Kidney (tissue), 14 donors: ENCODE results near the gene IGFLR1. TPM values are rescaled to one million over a fixed set of nuclear protein-coding genes. Genes with fewer than 3 reads are reported as not detected.

ENCODE experiments used
- DNase-seq, 5 donors: peaks; one replicate each; pipeline ENCODE4 v3.0.0-alpha.2; 2013 to 2020
- FAIRE-seq: peaks from 2 replicates; lab custom pipeline; 2012; peaks lifted over from hg19 to GRCh38; lab: Jason Lieb, UNC
- H3K27ac ChIP-seq, 2 donors: one replicate each; pipeline ENCODE4 v1.7.0; 2013; ENCODE audit warnings: low read depth in 2 of 2, low read length in 2 of 2, inconsistent platforms in 1 of 2
- H3K27me3 ChIP-seq: one replicate; pipeline ENCODE4 v1.7.1; 2013; ENCODE audit warnings: low read length, inconsistent platforms; ENCODE audit not compliant: control insufficient read depth, insufficient read depth
- H3K36me3 ChIP-seq, 3 donors: one replicate each; pipeline versions ENCODE4 v1.7.0 to v1.7.1; 2013; ENCODE audit warnings: low read length in 3 of 3, control low read depth in 1 of 3, inconsistent platforms in 1 of 3; ENCODE audit not compliant: insufficient read depth in 3 of 3, control insufficient read depth in 2 of 3
- H3K4me1 ChIP-seq, 3 donors: one replicate each; pipeline versions ENCODE4 v1.7.0 to v1.7.1; 2013; ENCODE audit warnings: low read length in 3 of 3, inconsistent platforms in 1 of 3, low read depth in 1 of 3; ENCODE audit not compliant: control insufficient read depth in 2 of 3, insufficient read depth in 2 of 3
- H3K4me3 ChIP-seq, 3 donors: one replicate each; pipeline versions ENCODE4 v1.7.0 to v1.8.1; 2013; ENCODE audit warnings: low read length in 3 of 3, control low read depth in 1 of 3, inconsistent platforms in 1 of 3
- H3K9ac ChIP-seq, 3 donors: one replicate each; pipeline versions ENCODE4 v1.7.0 to v1.7.1; 2013; ENCODE audit warnings: low read length in 3 of 3, control low read depth in 1 of 3, inconsistent platforms in 1 of 3
- H3K9me3 ChIP-seq, 3 donors: one replicate each; pipeline versions ENCODE4 v1.7.0 to v1.7.1; 2013; ENCODE audit warnings: low read length in 3 of 3, control low read depth in 1 of 3, inconsistent platforms in 1 of 3; ENCODE audit not compliant: control insufficient read depth in 2 of 3, insufficient read depth in 1 of 3
- intact Hi-C: fragments of 100-400 bp; cut with DNase I; formaldehyde crosslinking; loops from one replicate; pipeline ENCODE4 v1.11.1; 2022
- polyA plus RNA-seq: library from polyadenylated mRNA; stranded (reverse); fragments of 350-450 nt; fragmentation: Illumina TruSeq; extraction: RNeasy Lipid Tissue Mini Kit (QIAGEN cat#74804); gene quantifications from one replicate; pipeline ENCODE4 v1.2.3, GENCODE V29; 2014; ENCODE audit warnings: low read depth, low replicate concordance; ENCODE audit not compliant: insufficient read depth
- total RNA-seq: library from RNA; stranded (reverse); fragmentation: NEBNext Ultra II Directional; extraction: Animal tissue kit (Norgen Biotek cat#: 25700); gene quantifications from one replicate; pipeline ENCODE4 v1.2.1, GENCODE V29; 2021
- TF ChIP-seq, protein P1 (sequence below): IDR thresholded peaks from 3 replicates; pipeline ENCODE4 v1.5.1; 2012; ENCODE audit warnings: mild to moderate bottlenecking, moderate library complexity, borderline replicate concordance; ENCODE audit not compliant: insufficient read depth; ENCODE audit errors: extremely low read depth
- donor health status: control.
- donor health status: control.
- donor health status: control.
- donor health status: control.
- donor health status: control.
- donor health status: DM: yes; HTN: yes; CAD: no.
- donor health status: Normal renal cell carcinoma (clear cell type).

IGFLR1 gene
- total and polyA plus RNA-seq, 2 donors from 2014 or later = 22.3 to 26.0 TPM

- intact Hi-C loops = no loop called here
- Histone ChIP-seq H3K4me3 (no peak overlapping the region), H3K4me1 (peaks cover 0 to 8% (median 0%) of the 10 kb centered on the region in 3 donors), H3K9me3 (no peaks in the 10 kb centered on the region), H3K9ac (no peak overlapping the region), H3K27me3 (no peaks in the 10 kb centered on the region), H3K27ac (no peak overlapping the region), H3K36me3 (peaks cover 0 to 10% (median 4%) of the 10 kb centered on the region in 3 donors)
- no peak for FAIRE-seq
- TF ChIP-seq, protein P1, sequence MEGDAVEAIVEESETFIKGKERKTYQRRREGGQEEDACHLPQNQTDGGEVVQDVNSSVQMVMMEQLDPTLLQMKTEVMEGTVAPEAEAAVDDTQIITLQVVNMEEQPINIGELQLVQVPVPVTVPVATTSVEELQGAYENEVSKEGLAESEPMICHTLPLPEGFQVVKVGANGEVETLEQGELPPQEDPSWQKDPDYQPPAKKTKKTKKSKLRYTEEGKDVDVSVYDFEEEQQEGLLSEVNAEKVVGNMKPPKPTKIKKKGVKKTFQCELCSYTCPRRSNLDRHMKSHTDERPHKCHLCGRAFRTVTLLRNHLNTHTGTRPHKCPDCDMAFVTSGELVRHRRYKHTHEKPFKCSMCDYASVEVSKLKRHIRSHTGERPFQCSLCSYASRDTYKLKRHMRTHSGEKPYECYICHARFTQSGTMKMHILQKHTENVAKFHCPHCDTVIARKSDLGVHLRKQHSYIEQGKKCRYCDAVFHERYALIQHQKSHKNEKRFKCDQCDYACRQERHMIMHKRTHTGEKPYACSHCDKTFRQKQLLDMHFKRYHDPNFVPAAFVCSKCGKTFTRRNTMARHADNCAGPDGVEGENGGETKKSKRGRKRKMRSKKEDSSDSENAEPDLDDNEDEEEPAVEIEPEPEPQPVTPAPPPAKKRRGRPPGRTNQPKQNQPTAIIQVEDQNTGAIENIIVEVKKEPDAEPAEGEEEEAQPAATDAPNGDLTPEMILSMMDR = no peak
- DNase-seq = peak in 1 of 5 donors; percentile 42
Measured at GRCh38 chr19:35759697-35760096, 17.4 kb upstream of the IGFLR1 start.

DNA sequence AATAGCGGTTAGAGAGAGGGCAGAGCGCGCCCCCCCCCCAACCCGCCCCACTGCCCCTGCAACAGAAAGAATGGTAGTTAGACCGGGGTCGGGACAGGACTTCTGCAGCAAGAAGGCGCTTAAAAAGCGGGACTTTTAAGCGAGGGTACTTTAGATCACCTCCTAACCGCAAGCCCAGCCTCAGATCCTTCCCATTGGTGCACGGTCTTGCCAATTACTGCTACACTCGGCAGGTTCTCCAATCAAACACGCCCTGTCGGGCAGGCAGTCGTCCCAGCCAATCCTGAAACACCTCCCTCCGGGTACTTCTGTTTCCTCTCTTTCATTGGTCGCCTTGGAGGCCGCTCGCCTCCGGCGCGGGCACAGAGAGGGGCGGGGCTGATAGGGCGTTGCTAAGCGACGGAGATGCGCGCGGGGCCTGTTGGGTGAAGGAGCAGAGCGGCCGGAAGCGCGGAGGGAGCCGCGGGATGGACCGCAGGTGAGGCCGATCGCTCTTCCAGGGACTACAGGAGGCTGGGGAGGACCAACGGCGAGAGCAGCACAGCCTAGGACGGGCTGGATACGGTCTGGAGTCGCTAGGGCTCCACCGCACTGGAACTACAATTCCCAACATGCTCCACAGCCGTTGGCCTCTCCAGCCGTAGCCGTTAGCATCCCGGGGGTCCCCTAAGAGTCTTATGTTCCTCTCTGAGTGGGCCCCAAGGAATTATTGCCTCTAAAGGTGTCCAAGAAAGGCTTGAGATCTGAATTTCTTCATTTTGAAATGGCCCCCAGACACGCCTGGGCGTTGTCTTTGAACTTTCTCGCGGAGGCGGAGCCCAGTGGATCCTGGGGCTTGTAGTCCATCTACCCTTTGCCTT is 15.7 kb upstream of the IGFLR1 start, which contains the start of gene PROSER3:
PROSER3 (plus strand) TSS at position 428 of the 860 bp plus-strand sequence; CDS start at position 468, 40 bp downstream.
- Histone ChIP-seq H3K4me3 (peak within 1 kb of the TSS; percentile 87 to 99 (median 93)), H3K27ac (peak within 1 kb of the TSS; percentile 88 to 94), H3K9me3 (no peaks in the 10 kb centered on the region), H3K9ac (peak within 1 kb of the TSS; percentile 75 to 97 (median 80)), H3K27me3 (no peaks in the 10 kb centered on the region), H3K4me1 (peaks cover 0 to 8% (median 0%) of the 10 kb centered on the region in 3 donors), H3K36me3 (peaks cover 0 to 21% (median 10%) of the 10 kb centered on the region in 3 donors)
- TF ChIP-seq, protein P1 = no peak
- intact Hi-C loops = no loop called here
- FAIRE-seq = peak; percentile 99
- DNase-seq = peak; percentile 99 to 100 (median 99)

GRCh38 chr19:35757231-35757748 is 15.0 kb upstream of the IGFLR1 start:
- peak overlapping the region; percentile 86 for H3K27ac ChIP-seq
- no peaks in the 10 kb centered on the region for H3K27me3 ChIP-seq
- FAIRE-seq (no peak), DNase-seq (peak in 3 of 5 donors; percentile 46 to 95 (median 85))
- TF ChIP-seq, protein P1 = no peak
- peak overlapping the region in 1 of 3 donors; percentile 15 for H3K9ac ChIP-seq
- H3K4me1 ChIP-seq = peaks cover 0 to 8% (median 0%) of the 10 kb centered on the region in 3 donors
- intact Hi-C loops = no loop called here
- peak overlapping the region in 2 of 3 donors; percentile 11 to 87 for H3K4me3 ChIP-seq
- H3K36me3 ChIP-seq = peaks cover 0 to 28% (median 14%) of the 10 kb centered on the region in 3 donors
- H3K9me3 ChIP-seq = no peaks in the 10 kb centered on the region
